B cell (primary cell): Measurements from ENCODE around the gene PPP6R1. TPM values are rescaled to one million over a fixed set of nuclear protein-coding genes. Genes with fewer than 3 reads are reported as not detected.

Source experiments
- ATAC-seq: fragments of 200-7000 bp; cut with Tn5 transposase; one replicate; pipeline ENCODE4 v1.10.0; 2021; ENCODE audit warnings: low read depth, mild to moderate bottlenecking, moderate number of reproducible peaks, moderate library complexity
- CTCF ChIA-PET: fragments of 350-600 bp; sonication (Branson Sonifier 250); formaldehyde crosslinking; loops from one replicate; lab custom pipeline; 2021; ENCODE audit warnings: antibody characterized with exemption, inconsistent platforms; lab: Charles Lee
- POLR2A ChIA-PET: fragments of 350-600 bp; sonication (Branson Sonifier 250); formaldehyde crosslinking; loops from one replicate; lab custom pipeline; 2021; ENCODE audit warnings: antibody characterized with exemption; lab: Charles Lee
- DNase-seq: peaks from one replicate; pipeline ENCODE4 v3.0.0; 2013
- H2AFZ ChIP-seq: 2 replicates; pipeline ENCODE4 v1.6.1; 2012; ENCODE audit warnings: mild to moderate bottlenecking, low read depth, low read length; ENCODE audit not compliant: insufficient read depth, poor library complexity, severe bottlenecking
- H3K27ac ChIP-seq, 2 donors: 1 replicate in 1 of 2; 2 replicates in 1 of 2; pipeline ENCODE4 v1.5.1; 2012 to 2013; ENCODE audit warnings: low read length in 2 of 2, mild to moderate bottlenecking in 2 of 2, moderate library complexity in 1 of 2
- H3K27me3 ChIP-seq, 4 experiments: fragments of 200-600 bp in 1 of 4; sonication (generic) in 1 of 4; replicated peaks in 1 of 4; 1 replicate in 2 of 4; 2 replicates in 2 of 4; pipeline versions ENCODE4 v1.6.1 to v1.7.0; 2013 to 2016; ENCODE audit warnings: low read length in 3 of 4, mild to moderate bottlenecking in 2 of 4, mixed read lengths in 1 of 4, moderate library complexity in 1 of 4; ENCODE audit not compliant: insufficient read depth in 4 of 4, control insufficient read depth in 3 of 4; ENCODE audit errors: control extremely low read depth in 1 of 4
- H3K36me3 ChIP-seq, 2 experiments: replicated peaks in 1 of 2; 1 replicate in 1 of 2; 2 replicates in 1 of 2; pipeline versions ENCODE4 v1.6.1 to v1.7.1; 2013; ENCODE audit warnings: low read length in 1 of 2; ENCODE audit not compliant: insufficient read depth in 2 of 2, control insufficient read depth in 1 of 2; ENCODE audit errors: control extremely low read depth in 1 of 2, extremely low read depth in 1 of 2
- H3K4me1 ChIP-seq, 2 donors: fragments of 200-600 bp in 1 of 2; sonication (generic) in 1 of 2; 1 replicate in 1 of 2; 2 replicates in 1 of 2; pipeline versions ENCODE4 v1.5.1 to v1.6.1; 2013 to 2017; ENCODE audit warnings: low read length in 2 of 2; ENCODE audit not compliant: control insufficient read depth in 2 of 2, insufficient read depth in 2 of 2
- H3K4me2 ChIP-seq: replicated peaks from 2 replicates; pipeline ENCODE3; 2012; ENCODE audit warnings: mild to moderate bottlenecking, low read depth, low read length; ENCODE audit not compliant: poor library complexity, severe bottlenecking
- H3K4me3 ChIP-seq, 5 experiments: fragments of 200-600 bp in 1 of 5; sonication (generic) in 1 of 5; 1 replicate in 3 of 5; 2 replicates in 2 of 5; pipeline versions ENCODE4 v1.5.1 to v1.7.0; 2011 to 2016; ENCODE audit warnings: low read length in 4 of 5, mild to moderate bottlenecking in 4 of 5, low read depth in 2 of 5, control low read depth in 1 of 5, moderate library complexity in 1 of 5; ENCODE audit not compliant: insufficient read depth in 1 of 5; ENCODE audit errors: control extremely low read depth in 1 of 5, extremely low read depth in 1 of 5
- H3K79me2 ChIP-seq: fragments of 200-600 bp; sonication (generic); one replicate; pipeline ENCODE4 v1.6.0; 2016; ENCODE audit warnings: low read length; ENCODE audit not compliant: control insufficient read depth, insufficient read depth
- H3K9ac ChIP-seq: fragments of 200-600 bp; sonication (generic); 2 replicates; pipeline ENCODE4 v1.6.1; 2017; ENCODE audit warnings: mild to moderate bottlenecking, low read length, moderate library complexity
- H3K9me3 ChIP-seq, 3 donors: one replicate each; pipeline versions ENCODE4 v1.6.1 to v1.7.1; 2013; ENCODE audit warnings: low read length in 2 of 3; ENCODE audit not compliant: control insufficient read depth in 2 of 3, insufficient read depth in 1 of 3; ENCODE audit errors: control extremely low read depth in 1 of 3
- H4K20me1 ChIP-seq: 2 replicates; pipeline ENCODE4 v1.6.0; 2012; ENCODE audit warnings: mild to moderate bottlenecking, low read length; ENCODE audit not compliant: insufficient read depth, control insufficient read depth, poor library complexity, severe bottlenecking
- H3K27ac Mint-ChIP-seq: one replicate; pipeline ENCODE4 v1.8.0; 2021; ENCODE audit warnings: mixed read lengths
- H3K27me3 Mint-ChIP-seq: one replicate; pipeline ENCODE4 v1.8.0; 2021; ENCODE audit warnings: mixed read lengths
- H3K4me1 Mint-ChIP-seq: one replicate; pipeline ENCODE4 v1.8.0; 2021; ENCODE audit warnings: mixed read lengths
- H3K4me3 Mint-ChIP-seq: one replicate; pipeline ENCODE4 v1.8.0; 2021; ENCODE audit warnings: mixed read lengths
- H3K9me3 Mint-ChIP-seq: one replicate; pipeline ENCODE4 v1.8.0; 2022; ENCODE audit warnings: mixed read lengths; ENCODE audit not compliant: insufficient read depth
- EZH2 ChIP-seq: IDR thresholded peaks from 2 replicates; pipeline ENCODE4 v1.6.1; 2012; ENCODE audit warnings: borderline replicate concordance, low read depth, mild to moderate bottlenecking, moderate library complexity, low read length; ENCODE audit not compliant: insufficient read depth, poor library complexity, severe bottlenecking
- WGBS: methylation state at CpG from one replicate; pipeline ENCODE4 v1.1.5; 2013; ENCODE audit warnings: missing lambda C conversion rate; ENCODE audit not compliant: insufficient coverage; 5-methylcytosine and 5-hydroxymethylcytosine counted together
- intact Hi-C: fragments of 100-400 bp; cut with micrococcal nuclease; formaldehyde crosslinking; loops from one replicate; pipeline ENCODE4 v1.10.0; 2022
- polyA plus RNA-seq: library from polyadenylated mRNA; depleted of rRNA; stranded (reverse); fragments of >200 nt; gene quantifications from 2 replicates; pipeline ENCODE4 v1.2.3, GENCODE V29; 2012
- total RNA-seq, 2 donors: library from RNA; stranded (reverse); fragments of 120-200 nt in 1 of 2; gene quantifications; 1 replicate in 1 of 2; 2 replicates in 1 of 2; pipeline versions ENCODE4 v1.2.3 to v1.2.4, GENCODE V29; 2013 to 2022
- TF ChIP-seq, protein P1 (sequence below): fragments of 200-600 bp; IDR thresholded peaks from one replicate; pipeline ENCODE4 v1.8.0; 2022; ENCODE audit warnings: antibody characterized with exemption, mild to moderate bottlenecking

The PPP6R1 gene
- total and polyA plus RNA-seq, 2 donors (not counting 1 experiment from before 2014, with no cell fraction given) = 122 to 193 TPM

DNA sequence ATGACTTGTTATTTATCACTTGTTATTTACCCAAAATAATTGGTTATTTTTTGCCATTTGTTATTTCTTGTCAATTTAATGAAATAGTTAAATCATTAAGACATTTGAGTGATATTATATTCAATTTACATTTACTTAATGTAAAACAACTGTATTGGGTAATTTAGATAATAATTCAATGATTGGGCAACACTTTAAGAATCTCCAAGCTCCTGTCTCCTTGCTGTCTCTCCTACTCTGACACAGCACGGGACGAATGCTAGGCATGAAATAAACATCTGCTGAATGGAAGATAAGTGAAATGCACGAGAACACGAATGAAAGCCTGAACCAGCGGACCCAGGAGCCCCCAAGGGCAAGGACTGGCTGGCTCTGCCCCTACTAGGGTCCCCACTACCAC, 5.7 kb upstream of the PPP6R1 start:
- H3K27me3 ChIP-seq = no peaks in the 10 kb centered on the region

DNA sequence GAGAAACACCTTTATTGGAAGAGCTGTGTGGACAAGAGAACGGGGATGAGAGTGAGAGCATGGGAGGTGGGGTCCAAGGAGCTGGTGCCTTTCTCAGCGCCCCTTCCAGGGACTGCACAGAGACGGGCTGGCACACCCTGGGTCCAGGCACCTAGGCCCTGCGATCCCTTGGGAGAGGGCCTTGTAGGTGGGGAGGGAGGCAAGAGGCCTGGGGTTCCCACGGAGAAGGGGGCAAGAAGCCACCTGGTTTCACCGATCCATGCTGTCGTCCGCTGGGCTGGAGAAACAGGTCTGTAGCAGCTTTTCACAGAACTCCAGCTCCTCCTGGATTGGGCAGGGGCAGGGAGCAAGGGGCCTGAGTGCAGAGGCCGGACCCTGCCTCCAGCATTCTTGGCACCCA, 3.5 kb upstream of the PPP6R1 start:
- no peak for TF ChIP-seq EZH2
- TF ChIP-seq, protein P1, sequence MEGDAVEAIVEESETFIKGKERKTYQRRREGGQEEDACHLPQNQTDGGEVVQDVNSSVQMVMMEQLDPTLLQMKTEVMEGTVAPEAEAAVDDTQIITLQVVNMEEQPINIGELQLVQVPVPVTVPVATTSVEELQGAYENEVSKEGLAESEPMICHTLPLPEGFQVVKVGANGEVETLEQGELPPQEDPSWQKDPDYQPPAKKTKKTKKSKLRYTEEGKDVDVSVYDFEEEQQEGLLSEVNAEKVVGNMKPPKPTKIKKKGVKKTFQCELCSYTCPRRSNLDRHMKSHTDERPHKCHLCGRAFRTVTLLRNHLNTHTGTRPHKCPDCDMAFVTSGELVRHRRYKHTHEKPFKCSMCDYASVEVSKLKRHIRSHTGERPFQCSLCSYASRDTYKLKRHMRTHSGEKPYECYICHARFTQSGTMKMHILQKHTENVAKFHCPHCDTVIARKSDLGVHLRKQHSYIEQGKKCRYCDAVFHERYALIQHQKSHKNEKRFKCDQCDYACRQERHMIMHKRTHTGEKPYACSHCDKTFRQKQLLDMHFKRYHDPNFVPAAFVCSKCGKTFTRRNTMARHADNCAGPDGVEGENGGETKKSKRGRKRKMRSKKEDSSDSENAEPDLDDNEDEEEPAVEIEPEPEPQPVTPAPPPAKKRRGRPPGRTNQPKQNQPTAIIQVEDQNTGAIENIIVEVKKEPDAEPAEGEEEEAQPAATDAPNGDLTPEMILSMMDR = no peak
- no peaks in the 10 kb centered on the region for H3K27me3 ChIP-seq
- no peak overlapping the region for H3K4me3 ChIP-seq
- no peak overlapping the region for H3K27ac Mint-ChIP-seq
- no peak overlapping the region for H3K4me2 ChIP-seq
- no peak overlapping the region for H3K4me3 Mint-ChIP-seq
- POLR2A ChIA-PET = interaction anchor here (0.6 kb wide), 1 partner anchor 214 kb away, joined by 3 read pairs; the partner anchor contains the start of gene ZNF628
- H3K4me1 Mint-ChIP-seq = peaks cover 22% of the 10 kb centered on the region
- 99% methylated on average over 9 of the region's 9 CpGs for WGBS
- H3K27ac ChIP-seq = no peak overlapping the region
- intact Hi-C loops = no loop called here
- H2AFZ ChIP-seq = no peak overlapping the region
- CTCF ChIA-PET = interaction anchor here (0.6 kb wide), 1 partner anchor 321 kb away, joined by 3 read pairs; no protein-coding TSS in a partner anchor
- H4K20me1 ChIP-seq = peaks cover 8% of the 10 kb centered on the region
- ATAC-seq (no peak), DNase-seq (no peak)
- H3K9ac ChIP-seq = no peak overlapping the region
- peaks cover 12 to 16% of the 10 kb centered on the region in 2 donors for H3K4me1 ChIP-seq
- peaks cover 0 to 2% of the 10 kb centered on the region in 2 experiments for H3K36me3 ChIP-seq
- no peaks in the 10 kb centered on the region for H3K27me3 Mint-ChIP-seq
- no peaks in the 10 kb centered on the region for H3K9me3 Mint-ChIP-seq
- no peaks in the 10 kb centered on the region for H3K9me3 ChIP-seq
- peaks cover 51% of the 10 kb centered on the region for H3K79me2 ChIP-seq

More for the DNA sequence above, 5.7 kb upstream of the PPP6R1 start:
- DNase-seq (no peak), ATAC-seq (no peak)
- ChIA-PET CTCF (no interaction called here), POLR2A (interaction anchor here (1.1 kb wide), 1 partner anchor 10 kb away, joined by 3 read pairs; no protein-coding TSS in a partner anchor)
- H3K4me3 Mint-ChIP-seq = no peak overlapping the region
- no peaks in the 10 kb centered on the region for H3K27me3 Mint-ChIP-seq
- no peaks in the 10 kb centered on the region for H3K9me3 Mint-ChIP-seq
- no peak overlapping the region for H3K9ac ChIP-seq
- intact Hi-C loops = no loop called here
- H3K27ac ChIP-seq = no peak overlapping the region
- H2AFZ ChIP-seq = no peak overlapping the region
- no peaks in the 10 kb centered on the region for H3K9me3 ChIP-seq
- H3K4me3 ChIP-seq = no peak overlapping the region
- H3K79me2 ChIP-seq = peaks cover 57% of the 10 kb centered on the region
- WGBS = 87% methylated on average over 3 of the region's 5 CpGs
- H4K20me1 ChIP-seq = no peaks in the 10 kb centered on the region
- H3K4me2 ChIP-seq = no peak overlapping the region
- H3K27ac Mint-ChIP-seq = no peak overlapping the region
- H3K36me3 ChIP-seq = peaks cover 0 to 2% of the 10 kb centered on the region in 2 experiments
- peaks cover 8 to 9% of the 10 kb centered on the region in 2 donors for H3K4me1 ChIP-seq
- peaks cover 15% of the 10 kb centered on the region for H3K4me1 Mint-ChIP-seq
- TF ChIP-seq, protein P1 = no peak
- TF ChIP-seq EZH2 = no peak
